K562 (cell line): Measurements from ENCODE around the gene AHCYL1. TPM values are rescaled to one million over a fixed set of nuclear protein-coding genes. Genes with fewer than 3 reads are reported as not detected.

Experiments used
- GTF2A2 ChIP-seq: IDR thresholded peaks from 2 replicates; pipeline ENCODE4 v1.6.1; 2016; ENCODE audit warnings: mild to moderate bottlenecking, missing genetic modification characterization, missing compliant biosample characterization
- ILF3 ChIP-seq: fragments of 450-650 bp; IDR thresholded peaks from 2 replicates; pipeline ENCODE4 v1.6.1; 2018; ENCODE audit warnings: antibody characterized with exemption, mild to moderate bottlenecking, moderate library complexity, borderline replicate concordance
- NCOA1 ChIP-seq: fragments of 450-650 bp; IDR thresholded peaks from 2 replicates; pipeline ENCODE4 v1.6.1; 2016; ENCODE audit warnings: low read depth
- NUFIP1 ChIP-seq: fragments of 450-650 bp; IDR thresholded peaks from 2 replicates; pipeline ENCODE4 v1.6.1; 2018; ENCODE audit not compliant: partially characterized antibody
- SMARCB1 ChIP-seq: IDR thresholded peaks from 2 replicates; pipeline ENCODE4 v1.6.1; 2011; ENCODE audit warnings: improper control_type of control experiment, low read depth; ENCODE audit not compliant: insufficient read length
- SUPT5H ChIP-seq: fragments of 450-650 bp; IDR thresholded peaks from 2 replicates; pipeline ENCODE4 v1.6.1; 2016
- YBX1 ChIP-seq: fragments of 450-650 bp; IDR thresholded peaks from 2 replicates; pipeline ENCODE4 v1.7.1; 2016; ENCODE audit warnings: mild to moderate bottlenecking
- ZBTB17 ChIP-seq: fragments of 450-650 bp; formaldehyde crosslinking; IDR thresholded peaks from 2 replicates; pipeline ENCODE4 v1.4.0; 2020; ENCODE audit warnings: mild to moderate bottlenecking
- ZNF224 ChIP-seq: sonication (generic); formaldehyde crosslinking; IDR thresholded peaks from 2 replicates; pipeline ENCODE4 v1.8.0; 2022; ENCODE audit warnings: mild to moderate bottlenecking, missing genetic modification reagents
- ZNF518B ChIP-seq: fragments of 250-450 bp; sonication (Bioruptor Pico); IDR thresholded peaks from 2 replicates; pipeline ENCODE4 v1.5.0; 2021; ENCODE audit warnings: mild to moderate bottlenecking, moderate library complexity
- ZNF764 ChIP-seq: fragments of 250-450 bp; sonication (Bioruptor Pico); IDR thresholded peaks from 2 replicates; pipeline ENCODE4 v1.4.0; 2020; ENCODE audit warnings: low read depth, mild to moderate bottlenecking, moderate library complexity
- polyA plus RNA-seq, 8 experiments: library from polyadenylated mRNA; depleted of rRNA in 4 of 8; stranded (reverse) in 5 of 8; unstranded in 3 of 8; fragments of >200 nt; fragmentation: Nextera tagmentation in 2 of 8; fragmentation: Illumina TruSeq in 1 of 8; extraction: Ambion mirVana in 2 of 8; extraction: Trizol in 1 of 8; gene quantifications; 2 replicates each; pipeline versions ENCODE4 v1.2.1 to v1.2.3, GENCODE V29; 2011 to 2014; ENCODE audit warnings: inconsistent platforms in 1 of 8, missing spikeins in 1 of 8
- total RNA-seq, 7 experiments: library from RNA; depleted of rRNA in 6 of 7; stranded (reverse); fragments of >200 nt in 6 of 7; fragmentation: Illumina TruSeq in 2 of 7; extraction: Trizol in 2 of 7; gene quantifications; 2 replicates each; pipeline versions ENCODE4 v1.2.1 to v1.2.3, GENCODE V29; 2011 to 2021; ENCODE audit warnings: low replicate concordance in 1 of 7
- TF ChIP-seq, protein P1 (sequence below), 3 experiments: IDR thresholded peaks in 2 of 3; conservative IDR thresholded peaks in 1 of 3; 2 replicates each; pipeline ENCODE4 v1.5.1; 2011 to 2012; ENCODE audit warnings: low read length in 3 of 3, mild to moderate bottlenecking in 3 of 3, control low read depth in 2 of 3, improper control_type of control experiment in 1 of 3, inconsistent platforms in 1 of 3, low read depth in 1 of 3, mixed read lengths in 1 of 3, moderate library complexity in 1 of 3; ENCODE audit not compliant: insufficient read depth in 2 of 3

AHCYL1 gene
- total and polyA plus RNA-seq, 9 of the 15 experiments (the other 6 are each of a cell fraction or from before 2014, with no cell fraction given) = 27.3 to 118 (median 44.5) TPM

DNA sequence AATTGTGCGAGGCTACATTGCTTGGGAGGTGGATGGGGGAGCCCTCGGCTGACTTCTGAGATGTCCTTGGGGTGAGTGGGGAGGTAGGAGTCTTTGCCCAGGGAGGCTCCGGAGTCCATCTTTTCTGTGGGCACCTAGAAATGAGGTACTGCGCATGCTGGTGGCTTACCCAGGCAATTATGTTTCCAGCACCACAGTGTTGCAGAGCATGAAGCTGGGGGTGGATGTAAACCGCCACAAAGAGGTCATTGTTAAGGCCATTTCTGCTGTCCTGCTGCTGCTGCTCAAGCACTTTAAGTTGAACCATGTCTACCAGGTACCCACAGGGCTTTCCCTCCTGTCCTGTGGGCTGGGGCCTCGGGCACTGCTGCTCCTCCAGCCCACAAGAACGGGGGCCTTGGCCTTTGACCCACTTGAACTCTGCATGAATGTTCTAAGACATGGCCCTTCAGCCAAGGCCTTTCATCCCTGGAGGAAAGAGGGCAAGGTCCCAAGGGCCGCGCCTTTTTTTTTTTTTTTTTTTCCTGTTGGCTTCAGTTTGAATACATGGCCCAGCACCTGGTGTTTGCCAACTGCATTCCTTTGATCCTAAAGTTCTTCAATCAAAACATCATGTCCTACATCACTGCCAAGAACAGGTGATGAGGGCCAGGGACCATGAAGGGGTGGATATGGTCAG is 64.5 kb downstream of the AHCYL1 start (continued):
- TF ChIP-seq ZNF518B = no peak
- no peak for TF ChIP-seq SMARCB1
- TF ChIP-seq YBX1 = no peak
- no peak for TF ChIP-seq ZNF224 (CRISPR knock-in tag)
- TF ChIP-seq ZBTB17 (CRISPR knock-in tag) = no peak
- TF ChIP-seq NCOA1 = no peak
- TF ChIP-seq NUFIP1 = no peak
- TF ChIP-seq, protein P1, sequence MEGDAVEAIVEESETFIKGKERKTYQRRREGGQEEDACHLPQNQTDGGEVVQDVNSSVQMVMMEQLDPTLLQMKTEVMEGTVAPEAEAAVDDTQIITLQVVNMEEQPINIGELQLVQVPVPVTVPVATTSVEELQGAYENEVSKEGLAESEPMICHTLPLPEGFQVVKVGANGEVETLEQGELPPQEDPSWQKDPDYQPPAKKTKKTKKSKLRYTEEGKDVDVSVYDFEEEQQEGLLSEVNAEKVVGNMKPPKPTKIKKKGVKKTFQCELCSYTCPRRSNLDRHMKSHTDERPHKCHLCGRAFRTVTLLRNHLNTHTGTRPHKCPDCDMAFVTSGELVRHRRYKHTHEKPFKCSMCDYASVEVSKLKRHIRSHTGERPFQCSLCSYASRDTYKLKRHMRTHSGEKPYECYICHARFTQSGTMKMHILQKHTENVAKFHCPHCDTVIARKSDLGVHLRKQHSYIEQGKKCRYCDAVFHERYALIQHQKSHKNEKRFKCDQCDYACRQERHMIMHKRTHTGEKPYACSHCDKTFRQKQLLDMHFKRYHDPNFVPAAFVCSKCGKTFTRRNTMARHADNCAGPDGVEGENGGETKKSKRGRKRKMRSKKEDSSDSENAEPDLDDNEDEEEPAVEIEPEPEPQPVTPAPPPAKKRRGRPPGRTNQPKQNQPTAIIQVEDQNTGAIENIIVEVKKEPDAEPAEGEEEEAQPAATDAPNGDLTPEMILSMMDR (IDR thresholded peaks at IDR 0.05 in 2 of 3, conservative IDR thresholded peaks at IDR 0.05 in 1 of 3; ENCODE audit: insufficient read depth in 2 of 3, low read depth in 1 of 3, low read length in 3 of 3) = no peak
- TF ChIP-seq GTF2A2 (tag) = no peak
- no peak for TF ChIP-seq SUPT5H
- no peak for TF ChIP-seq ZNF764 (CRISPR knock-in tag)
- TF ChIP-seq ILF3 = no peak
